ENCODE results near the gene RBFOX2.
"Not testable (repeated sequence)": the region's sequence is repeated elsewhere in the genome, so short reads cannot be mapped to it uniquely, and the experiment has no call there.

RBFOX2 gene

DNA sequence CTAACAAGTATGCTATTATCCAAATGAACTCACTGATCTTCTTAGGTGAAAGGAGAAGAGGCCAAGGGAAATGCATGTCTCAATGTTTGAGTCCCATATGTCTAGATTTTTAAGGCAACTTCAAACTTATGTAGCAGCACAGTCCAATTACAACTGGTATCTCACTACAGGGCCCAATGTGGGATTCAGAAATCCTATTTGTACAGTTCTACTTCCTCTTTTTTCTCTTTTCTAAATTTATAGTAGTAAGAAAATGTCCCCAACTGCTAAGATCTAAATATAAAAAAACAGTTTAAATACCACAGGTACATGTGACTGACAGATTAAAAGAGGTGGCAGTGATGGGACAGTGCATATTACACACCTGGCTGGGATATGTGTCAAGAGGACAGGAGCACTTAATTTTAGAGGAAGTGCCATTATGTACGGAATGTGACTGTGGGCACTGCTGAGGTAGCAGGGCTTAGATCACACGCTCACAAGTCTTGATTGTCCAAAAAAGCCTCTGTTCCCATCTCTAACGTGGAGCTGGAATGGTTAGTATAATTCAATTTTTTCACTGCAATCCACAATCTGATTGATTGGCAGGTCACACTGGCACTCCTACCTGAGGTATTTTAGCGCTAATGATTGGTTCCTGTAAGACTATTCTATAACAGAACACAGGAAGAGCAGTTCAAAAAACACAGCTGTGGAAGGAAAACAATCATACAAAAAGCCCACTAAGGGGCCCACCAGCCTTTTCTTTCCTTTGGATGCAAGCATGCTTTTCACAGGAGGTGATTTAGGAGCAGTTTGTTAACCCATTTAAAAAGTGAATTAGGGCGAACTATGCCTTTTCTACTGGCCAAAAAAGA, 276.4 kb downstream of the RBFOX2 start:
- Histone ChIP-seq H3K36me3 (ENCODE audit: control insufficient read depth, insufficient read depth, low read length) (peaks cover 5% of the 10 kb centered on the region), H3K27me3 (ENCODE audit: control insufficient read depth, insufficient read depth, low read length) (no peaks in the 10 kb centered on the region), H3K9ac (ENCODE audit: low read length) (no peak overlapping the region), H3K4me1 (ENCODE audit: control insufficient read depth, insufficient read depth, low read length) (peaks cover 2% of the 10 kb centered on the region), H3K27ac (ENCODE audit: low read depth, low read length) (no peak overlapping the region), H3K4me3 (ENCODE audit: low read length) (no peak overlapping the region)

- Histone ChIP-seq H3K4me3 (ENCODE audit: low read length) (no peak overlapping the region), H3K9ac (ENCODE audit: low read length) (no peak overlapping the region), H3K36me3 (ENCODE audit: control insufficient read depth, insufficient read depth, low read length) (peaks cover 5% of the 10 kb centered on the region), H3K4me1 (ENCODE audit: control insufficient read depth, insufficient read depth, low read length) (peaks cover 2% of the 10 kb centered on the region), H3K27me3 (ENCODE audit: control insufficient read depth, insufficient read depth, low read length) (no peaks in the 10 kb centered on the region), H3K27ac (ENCODE audit: low read depth, low read length) (no peak overlapping the region)
Observed at GRCh38 chr22:35749808-35750207, 278.8 kb downstream of the RBFOX2 start.

DNA sequence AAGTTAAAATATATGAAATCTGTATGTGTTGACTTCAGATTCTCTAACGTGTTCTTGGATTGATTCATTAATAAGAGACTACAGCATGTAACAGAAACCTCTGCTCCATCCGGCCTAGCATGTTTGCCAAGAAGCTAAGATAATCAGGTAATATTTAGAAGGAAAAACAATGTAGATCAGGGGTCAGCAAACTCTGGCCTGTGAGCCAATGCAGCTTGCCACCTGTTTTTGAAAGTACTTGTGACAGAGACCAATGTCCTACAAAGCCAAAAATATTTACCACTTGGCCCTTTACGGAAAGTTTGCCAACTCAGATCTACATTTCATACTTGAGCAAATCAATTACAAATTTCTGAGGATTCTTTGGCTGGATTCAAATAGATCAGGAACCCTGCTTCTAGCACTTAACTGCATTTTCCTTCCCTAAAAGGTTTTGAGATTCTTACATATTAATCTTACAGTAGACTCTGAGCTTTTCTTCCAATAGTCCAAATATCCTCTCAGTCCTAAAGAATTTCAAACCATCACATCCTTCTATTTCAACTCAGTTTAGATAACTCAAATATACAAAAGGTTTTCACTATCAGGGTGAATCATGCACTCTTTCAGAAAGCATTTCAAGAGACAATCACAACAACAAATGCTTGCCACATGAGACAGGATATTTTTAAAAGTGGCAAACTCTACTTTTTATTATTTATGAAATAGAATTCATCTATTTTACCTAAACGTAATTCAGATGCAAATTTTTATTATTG, 281.5 kb downstream of the RBFOX2 start:
- H3K4me1 ChIP-seq (ENCODE audit: control insufficient read depth, insufficient read depth, low read length) = no peaks in the 10 kb centered on the region
- H3K9ac ChIP-seq (ENCODE audit: low read length) = no peak overlapping the region
- no peak overlapping the region for H3K4me3 ChIP-seq (ENCODE audit: low read length)
- peaks cover 9% of the 10 kb centered on the region for H3K36me3 ChIP-seq (ENCODE audit: control insufficient read depth, insufficient read depth, low read length)
- no peaks in the 10 kb centered on the region for H3K27me3 ChIP-seq (ENCODE audit: control insufficient read depth, insufficient read depth, low read length)
- H3K27ac ChIP-seq (ENCODE audit: low read depth, low read length) = no peak overlapping the region

DNA sequence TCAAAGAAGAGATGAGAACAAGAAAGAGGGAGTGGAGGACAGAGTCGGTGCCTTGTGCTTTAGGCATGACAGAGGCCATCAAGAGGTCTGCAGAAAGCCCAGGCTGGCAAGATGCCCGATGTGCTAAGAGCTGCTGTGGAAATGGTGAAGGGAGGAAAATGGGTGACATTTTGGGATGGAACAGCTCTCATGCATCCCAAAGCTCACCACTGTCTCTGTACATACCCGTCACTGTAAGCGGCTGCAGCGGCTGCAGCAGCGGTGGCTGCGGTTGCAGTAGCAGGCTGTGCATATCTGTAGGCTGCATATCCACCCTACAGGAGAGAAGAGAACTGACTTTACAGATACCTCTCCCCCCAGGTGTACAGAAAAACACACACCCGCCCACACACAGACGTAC, 282.4 kb downstream of the RBFOX2 start:
- Histone ChIP-seq H3K4me3 (ENCODE audit: low read length) (no peak overlapping the region), H3K27ac (ENCODE audit: low read depth, low read length) (no peak overlapping the region), H3K36me3 (ENCODE audit: control insufficient read depth, insufficient read depth, low read length) (peaks cover 9% of the 10 kb centered on the region), H3K27me3 (ENCODE audit: control insufficient read depth, insufficient read depth, low read length) (no peaks in the 10 kb centered on the region), H3K4me1 (ENCODE audit: control insufficient read depth, insufficient read depth, low read length) (no peaks in the 10 kb centered on the region), H3K9ac (ENCODE audit: low read length) (no peak overlapping the region)

- no peaks in the 10 kb centered on the region for H3K27me3 ChIP-seq (ENCODE audit: control insufficient read depth, insufficient read depth, low read length)
- no peak overlapping the region for H3K27ac ChIP-seq (ENCODE audit: low read depth, low read length)
- no peak overlapping the region for H3K4me3 ChIP-seq (ENCODE audit: low read length)
- no peak overlapping the region for H3K9ac ChIP-seq (ENCODE audit: low read length)
- H3K36me3 ChIP-seq (ENCODE audit: control insufficient read depth, insufficient read depth, low read length) = peaks cover 9% of the 10 kb centered on the region
- H3K4me1 ChIP-seq (ENCODE audit: control insufficient read depth, insufficient read depth, low read length) = no peaks in the 10 kb centered on the region
Observed at GRCh38 chr22:35743326-35743860, 285.2 kb downstream of the RBFOX2 start.

DNA sequence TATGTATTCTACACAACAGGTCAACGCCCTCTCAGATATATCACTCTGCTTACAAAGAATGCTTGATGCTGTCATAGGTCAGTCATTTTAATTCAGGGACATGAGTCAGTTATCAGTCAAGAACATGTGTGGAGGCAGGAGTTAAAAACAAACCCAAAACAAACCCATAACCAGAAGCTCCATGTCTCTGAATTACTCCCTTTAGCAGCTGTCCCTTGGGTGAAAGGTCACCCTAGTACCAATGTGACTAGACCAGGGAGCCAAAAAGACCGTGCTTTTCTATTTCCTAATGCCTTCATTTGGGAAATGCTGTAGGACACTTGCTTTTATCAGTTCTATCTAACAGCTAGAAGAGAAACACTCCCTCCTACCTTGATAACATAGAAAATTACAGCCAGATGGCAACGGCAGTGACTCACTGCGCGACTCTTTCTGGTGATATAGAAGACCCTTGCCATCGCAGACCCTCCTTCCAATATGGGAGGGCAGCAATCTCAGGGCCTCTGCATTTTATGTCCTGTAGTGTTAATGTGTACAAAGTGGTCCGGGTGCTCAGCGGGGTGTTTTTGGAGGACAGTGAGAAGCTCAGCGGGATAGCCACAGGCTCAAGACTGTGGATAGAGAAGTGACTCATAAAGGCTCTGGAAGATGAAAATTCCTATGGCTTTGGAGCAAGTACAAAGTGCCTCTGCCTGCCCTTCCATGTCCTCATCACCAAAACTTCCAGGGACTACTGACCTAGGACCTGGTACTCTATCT, 286.1 kb downstream of the RBFOX2 start:
- H3K9ac ChIP-seq (ENCODE audit: low read length) = no peak overlapping the region
- H3K4me1 ChIP-seq (ENCODE audit: control insufficient read depth, insufficient read depth, low read length) = no peaks in the 10 kb centered on the region
- H3K36me3 ChIP-seq (ENCODE audit: control insufficient read depth, insufficient read depth, low read length) = peaks cover 9% of the 10 kb centered on the region
- H3K27ac ChIP-seq (ENCODE audit: low read depth, low read length) = no peak overlapping the region
- H3K27me3 ChIP-seq (ENCODE audit: control insufficient read depth, insufficient read depth, low read length) = no peaks in the 10 kb centered on the region
- H3K4me3 ChIP-seq (ENCODE audit: low read length) = no peak overlapping the region

DNA sequence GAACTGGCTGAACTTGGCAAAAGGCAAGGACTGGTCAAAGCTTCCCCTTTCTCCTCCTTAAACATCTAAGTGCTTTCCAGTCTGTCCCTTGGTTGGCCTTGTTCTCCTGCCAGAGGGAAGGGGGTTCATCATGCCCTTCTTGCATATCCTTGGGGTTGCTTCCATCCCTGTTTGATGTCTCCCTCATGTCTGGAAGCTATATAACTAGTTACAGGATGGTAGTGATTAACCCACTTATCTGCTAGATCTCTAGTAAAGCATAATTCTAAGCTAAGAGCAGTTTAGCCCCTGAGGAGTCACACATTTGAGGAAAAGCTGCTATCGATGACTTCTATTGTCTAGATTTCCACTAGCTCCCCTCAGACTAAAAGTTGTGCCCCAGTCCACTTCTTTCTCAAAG, 288.0 kb downstream of the RBFOX2 start:
- H3K36me3 ChIP-seq (ENCODE audit: control insufficient read depth, insufficient read depth, low read length) = peaks cover 9% of the 10 kb centered on the region
- H3K4me1 ChIP-seq (ENCODE audit: control insufficient read depth, insufficient read depth, low read length) = no peaks in the 10 kb centered on the region
- no peak overlapping the region for H3K9ac ChIP-seq (ENCODE audit: low read length)
- H3K27ac ChIP-seq (ENCODE audit: low read depth, low read length) = no peak overlapping the region
- no peak overlapping the region for H3K4me3 ChIP-seq (ENCODE audit: low read length)
- H3K27me3 ChIP-seq (ENCODE audit: control insufficient read depth, insufficient read depth, low read length) = no peaks in the 10 kb centered on the region

DNA sequence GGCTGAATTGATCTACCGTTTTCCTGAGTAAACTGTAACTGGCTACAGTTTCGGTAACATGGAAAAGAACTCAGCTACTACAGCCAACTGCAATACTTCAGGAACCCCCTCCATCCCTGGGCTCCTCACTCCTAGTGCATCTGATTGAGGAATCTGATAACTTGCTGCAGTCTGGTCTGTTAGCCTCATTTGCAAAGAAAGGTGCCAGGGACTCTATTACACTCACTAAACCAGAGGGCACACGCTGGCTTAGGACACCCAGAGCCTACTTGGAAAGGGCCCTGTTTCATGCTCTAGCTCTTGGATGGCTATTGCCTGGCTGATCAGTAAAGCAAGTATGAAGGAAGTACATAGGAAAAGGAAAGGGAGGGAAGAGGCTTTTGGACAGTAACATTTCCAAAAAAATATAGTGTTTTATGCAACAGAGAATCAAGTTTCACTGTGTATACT, 288.7 kb downstream of the RBFOX2 start:
- H3K27me3 ChIP-seq (ENCODE audit: control insufficient read depth, insufficient read depth, low read length) = no peaks in the 10 kb centered on the region
- peaks cover 9% of the 10 kb centered on the region for H3K36me3 ChIP-seq (ENCODE audit: control insufficient read depth, insufficient read depth, low read length)
- H3K27ac ChIP-seq (ENCODE audit: low read depth, low read length) = no peak overlapping the region
- no peak overlapping the region for H3K4me3 ChIP-seq (ENCODE audit: low read length)
- no peak overlapping the region for H3K9ac ChIP-seq (ENCODE audit: low read length)
- H3K4me1 ChIP-seq (ENCODE audit: control insufficient read depth, insufficient read depth, low read length) = no peaks in the 10 kb centered on the region

- Histone ChIP-seq H3K27ac (ENCODE audit: low read depth, low read length) (no peak overlapping the region), H3K4me1 (ENCODE audit: control insufficient read depth, insufficient read depth, low read length) (no peaks in the 10 kb centered on the region), H3K36me3 (ENCODE audit: control insufficient read depth, insufficient read depth, low read length) (peaks cover 9% of the 10 kb centered on the region), H3K27me3 (ENCODE audit: control insufficient read depth, insufficient read depth, low read length) (no peaks in the 10 kb centered on the region), H3K9ac (ENCODE audit: low read length) (no peak overlapping the region), H3K4me3 (ENCODE audit: low read length) (no peak overlapping the region)
Observed at GRCh38 chr22:35739076-35739930, 289.3 kb downstream of the RBFOX2 start.

GRCh38 chr22:35737886-35738285, 290.7 kb downstream of the RBFOX2 start:
- H3K27ac ChIP-seq (ENCODE audit: low read depth, low read length); H3K36me3 ChIP-seq (ENCODE audit: control insufficient read depth, insufficient read depth, low read length): not testable (repeated sequence)

GRCh38 chr22:35736701-35737100, 291.9 kb downstream of the RBFOX2 start:
- H3K27ac ChIP-seq (ENCODE audit: low read depth, low read length) = no peak overlapping the region
- no peak overlapping the region for H3K4me3 ChIP-seq (ENCODE audit: low read length)
- H3K9ac ChIP-seq (ENCODE audit: low read length) = no peak overlapping the region
- no peaks in the 10 kb centered on the region for H3K27me3 ChIP-seq (ENCODE audit: control insufficient read depth, insufficient read depth, low read length)
- no peaks in the 10 kb centered on the region for H3K36me3 ChIP-seq (ENCODE audit: control insufficient read depth, insufficient read depth, low read length)
- H3K4me1 ChIP-seq (ENCODE audit: control insufficient read depth, insufficient read depth, low read length) = no peaks in the 10 kb centered on the region

More at GRCh38 chr22:35737886-35738285, 290.7 kb downstream of the RBFOX2 start:
- H3K4me3 ChIP-seq (ENCODE audit: low read length); H3K9ac ChIP-seq (ENCODE audit: low read length); H3K27me3 ChIP-seq (ENCODE audit: control insufficient read depth, insufficient read depth, low read length); H3K4me1 ChIP-seq (ENCODE audit: control insufficient read depth, insufficient read depth, low read length): not testable (repeated sequence)
